G401 (cell line): ENCODE results near the gene PER2. TPM values are rescaled to one million over a fixed set of nuclear protein-coding genes. Genes with fewer than 3 reads are reported as not detected.

Source experiments
- DNase-seq: peaks from one replicate; pipeline ENCODE4 v3.0.0-alpha.2; 2015; ENCODE audit warnings: low spot score
- in situ Hi-C: cut with HindIII; loops from 2 replicates; pipeline ENCODE4 v1.10.0; 2016; ENCODE audit warnings: low sequenced_read_pairs, mixed read lengths
- total RNA-seq: library from RNA; depleted of rRNA; stranded (reverse); fragments of >200 nt; shearing (Covaris generic); gene quantifications from 2 replicates; pipeline ENCODE4 v1.2.3, GENCODE V29; 2014; rRNA removed

PER2 gene
- total RNA-seq, 1 experiment from 2014 or later = 4.3 TPM

GRCh38 chr2:238220274-238220891 lies 68.0 kb downstream of the PER2 start:
- DNase-seq = no peak
- in situ Hi-C loops = no loop called here

- in situ Hi-C loops = no loop called here
- DNase-seq = peak; percentile 59
These were observed 71.7 kb downstream of the PER2 start for GRCh38 chr2:238216651-238217184.

- DNase-seq = no peak
These were observed 81.4 kb downstream of the PER2 start for GRCh38 chr2:238207006-238207405.

DNA sequence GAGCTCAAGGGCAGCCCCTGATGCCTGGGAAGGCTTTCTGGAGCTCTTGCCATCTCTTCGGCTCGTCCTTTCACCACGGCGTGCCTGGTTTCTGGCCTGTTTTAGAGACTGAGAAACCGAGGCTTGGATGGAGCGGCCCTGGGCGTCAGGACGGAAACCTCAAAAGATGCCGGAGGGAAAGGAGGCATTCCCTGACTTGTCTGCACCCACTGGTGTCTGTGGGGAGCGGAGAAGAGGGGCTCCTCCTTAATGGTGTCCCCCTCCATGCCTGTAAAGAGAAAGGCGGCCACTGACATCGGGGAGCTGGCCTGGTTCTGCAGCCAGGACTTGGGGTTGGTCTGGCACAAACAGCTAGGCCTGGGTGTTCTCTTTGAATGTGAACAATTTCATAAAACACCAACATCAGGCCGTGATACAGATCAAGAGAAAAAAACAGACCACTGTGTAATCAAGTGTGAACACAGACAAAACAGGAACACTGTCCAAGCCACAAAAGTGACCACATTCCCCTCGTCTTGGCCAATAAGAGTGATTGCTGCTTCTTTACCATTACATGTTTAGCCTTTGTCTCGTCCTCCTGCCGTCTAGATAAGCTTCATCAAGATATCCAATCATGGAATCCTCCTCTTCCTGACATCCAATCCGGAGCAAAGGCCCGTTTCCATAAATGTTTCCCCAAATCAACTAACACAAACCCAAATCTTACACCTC lies 84.3 kb downstream of the PER2 start:
- DNase-seq = no peak
- in situ Hi-C loops = no loop called here

More at GRCh38 chr2:238207006-238207405, 81.4 kb downstream of the PER2 start:
- in situ Hi-C loops = no loop called here

DNA sequence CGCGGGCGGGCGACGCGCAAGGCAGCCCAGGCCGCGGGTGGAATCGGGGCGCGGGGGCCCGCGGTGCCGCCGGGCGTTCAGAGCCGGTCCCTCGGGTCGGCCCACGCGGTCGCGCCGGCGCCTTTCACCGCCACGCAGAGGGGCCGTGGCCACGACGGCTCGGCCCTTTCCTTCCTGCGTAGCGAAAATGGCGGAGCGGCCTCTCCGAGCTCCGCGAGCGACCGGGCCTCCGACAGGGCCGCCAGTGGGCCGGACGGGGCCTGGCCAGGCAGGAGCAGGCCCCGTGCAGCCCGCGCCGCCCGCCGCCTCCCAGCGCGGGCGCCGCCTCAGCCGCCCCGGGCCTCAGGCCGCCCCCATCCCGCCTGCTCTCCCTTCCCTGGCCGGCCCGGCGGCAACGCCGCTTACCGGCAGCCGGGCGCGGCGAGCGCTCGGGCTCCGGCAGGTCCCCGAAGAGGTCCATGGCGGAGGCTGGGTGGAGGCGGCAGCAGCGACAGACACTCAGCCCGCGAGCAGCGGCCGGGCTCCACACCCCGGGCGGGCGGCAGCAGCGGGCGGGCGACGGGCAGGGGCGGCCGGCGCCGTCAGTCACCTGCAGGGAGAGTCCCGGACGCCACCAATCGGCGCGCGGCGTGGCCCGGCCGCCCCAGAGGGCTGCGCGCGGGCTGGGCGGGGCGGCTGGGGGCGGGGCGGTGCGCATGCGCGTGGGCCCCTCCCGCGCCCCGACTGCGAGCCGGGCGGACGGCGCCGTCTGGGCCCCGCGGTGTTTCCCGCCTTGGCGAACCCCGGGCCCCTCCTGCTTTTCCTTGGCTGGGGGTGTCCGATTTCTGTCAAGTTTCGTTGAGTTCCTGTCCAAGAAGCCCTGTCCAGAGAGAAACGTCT lies 85.1 kb downstream of the PER2 start, which contains the start of gene ILKAP:
Gene ILKAP (minus strand): TSS at position 602 of the 879 bp plus-strand sequence. CDS start 142 bp downstream, at position 460.
- in situ Hi-C loops = no loop called here
- peak; percentile 83 for DNase-seq

GRCh38 chr2:238202326-238203093 lies 85.9 kb downstream of the PER2 start:
- DNase-seq = no peak
- in situ Hi-C loops = no loop called here

Other genes starting within 250 kb of the PER2 start
- gene SCLY, start 227.6 kb downstream of the PER2 start, total RNA-seq = 42.8 and 52.0 TPM in 2 replicates
- gene ESPNL, start 188.3 kb downstream of the PER2 start, total RNA-seq = 6.8 and 19.3 TPM in 2 replicates
- 0.07 TPM in 1 of 2 replicates, not detected in the other for gene KLHL30, start 149.9 kb downstream of the PER2 start, total RNA-seq
- gene ERFE, start 129.6 kb downstream of the PER2 start, total RNA-seq = 5.1 and 9.4 TPM in 2 replicates
- gene ILKAP, start 84.9 kb downstream of the PER2 start, total RNA-seq = 65.1 and 71.4 TPM in 2 replicates
- gene HES6, start 48.6 kb downstream of the PER2 start, total RNA-seq = 56.0 and 67.5 TPM in 2 replicates
- gene TRAF3IP1, start 31.9 kb upstream of the PER2 start, total RNA-seq = 11.5 and 20.9 TPM in 2 replicates
- gene ASB1, start 138.3 kb upstream of the PER2 start, total RNA-seq = 27.7 and 41.5 TPM in 2 replicates